Activated CD4-positive, alpha-beta T cell treated with anti-CD3 and anti-CD28 coated beads for 48 hours (primary cell): ENCODE data around the gene TMEM181.
"Not testable (repeated sequence)": the region's sequence is repeated elsewhere in the genome, so short reads cannot be mapped to it uniquely, and the experiment has no call there.

ENCODE experiments used
- DNase-seq: peaks from one replicate; pipeline ENCODE4 v3.0.0-alpha.2; 2020

Gene TMEM181

GRCh38 chr6:158603261-158604047 is 43.6 kb downstream of the TMEM181 start:
- no peak for DNase-seq

DNA sequence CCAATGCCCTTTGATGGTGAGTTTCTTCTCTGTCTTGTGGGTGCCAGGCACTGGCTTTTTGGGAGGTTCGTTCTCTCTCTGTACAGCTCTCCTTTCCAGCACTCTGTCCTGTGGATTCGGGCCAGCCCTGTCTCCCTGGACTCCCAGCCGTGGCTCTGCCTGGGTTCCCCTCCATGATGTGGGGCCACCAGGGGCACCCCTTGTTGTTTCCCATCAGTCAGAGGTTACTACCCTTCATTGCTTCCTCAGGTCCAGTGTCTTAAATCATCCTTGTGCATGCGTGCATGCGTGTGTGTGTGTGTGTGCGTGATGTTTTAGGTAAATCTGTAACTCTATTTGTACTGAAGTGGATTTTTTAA is 44.1 kb downstream of the TMEM181 start:
- no peak for DNase-seq

GRCh38 chr6:158605266-158605878 is 45.5 kb downstream of the TMEM181 start:
- DNase-seq = peak; percentile 74

- DNase-seq = not testable (repeated sequence)
Measured at GRCh38 chr6:158606011-158606410, 46.1 kb downstream of the TMEM181 start.

DNA sequence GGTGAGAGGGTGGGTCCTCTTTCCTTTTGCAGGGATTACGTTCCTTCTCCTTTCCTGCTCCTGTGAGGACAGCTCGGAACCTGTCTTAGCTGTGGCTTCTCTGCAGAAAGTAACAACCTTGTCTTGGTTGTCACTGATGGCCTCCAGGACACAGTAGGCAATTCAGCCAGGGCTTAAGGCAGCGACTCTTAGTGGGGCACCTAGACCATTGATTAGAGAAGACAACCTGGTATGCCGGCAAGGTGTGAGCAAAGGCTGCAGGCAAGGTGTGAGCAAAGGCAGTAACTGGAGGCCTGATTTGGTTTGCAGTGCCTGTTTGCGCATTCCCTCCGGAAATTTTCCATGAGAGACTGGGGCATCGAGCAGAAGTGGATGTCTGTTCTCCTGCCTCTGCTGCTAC is 47.0 kb downstream of the TMEM181 start:
- DNase-seq = no peak

DNA sequence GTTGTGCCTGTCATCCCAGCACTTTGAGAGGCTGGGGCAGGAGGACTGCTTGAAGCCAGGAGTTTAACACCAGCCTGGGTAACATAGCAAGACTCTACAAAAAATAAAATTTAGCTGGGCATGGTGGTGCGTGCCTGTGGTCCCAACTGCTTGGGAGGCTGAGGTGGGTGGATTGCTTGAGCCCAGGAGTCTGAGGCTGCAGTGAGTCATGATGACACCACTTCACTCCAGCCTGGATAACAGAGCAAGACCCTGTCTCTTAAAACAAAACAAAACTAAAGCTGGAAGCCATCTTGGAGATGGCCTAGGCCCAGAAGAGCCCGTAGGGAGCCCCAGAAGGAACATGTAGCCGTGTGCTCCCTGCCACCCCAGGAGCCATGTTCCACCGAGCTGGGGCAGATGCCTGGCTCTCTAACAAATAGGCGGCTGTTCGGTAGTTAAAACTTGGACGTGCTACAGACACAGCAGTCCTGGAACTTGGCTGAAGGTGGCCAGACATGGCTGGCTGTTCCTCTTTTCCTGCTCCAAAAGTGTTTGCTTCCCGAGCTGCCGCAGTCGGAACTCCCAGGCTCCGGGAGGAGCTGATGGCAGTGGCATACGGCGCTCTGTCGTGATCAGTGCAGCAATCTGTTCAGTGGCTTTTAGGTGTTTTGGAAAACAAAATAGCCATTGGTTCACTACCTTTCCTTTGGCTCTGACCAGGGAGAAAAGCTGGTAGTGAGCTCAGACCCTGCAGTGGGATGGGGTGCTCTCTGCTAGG is 47.7 kb downstream of the TMEM181 start:
- DNase-seq = no peak

DNA sequence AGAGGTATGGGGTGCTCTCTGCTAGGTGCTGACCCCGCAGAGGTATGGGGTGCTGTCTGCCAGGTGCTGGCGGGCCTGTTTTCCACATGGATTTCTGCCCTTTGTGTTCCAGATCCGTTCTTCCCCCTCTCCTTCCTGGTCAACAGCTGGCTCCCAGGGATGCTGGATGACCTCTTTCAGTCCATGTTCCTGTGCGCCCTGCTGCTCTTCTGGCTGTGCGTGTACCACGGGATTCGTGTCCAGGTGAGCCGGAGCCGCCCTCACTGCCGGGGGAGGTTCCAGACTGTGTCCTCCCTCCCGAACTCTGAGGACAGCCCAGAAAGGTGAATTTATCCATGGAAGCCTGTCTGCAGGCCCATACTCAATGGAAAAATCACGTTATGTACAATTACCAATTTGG is 48.3 kb downstream of the TMEM181 start:
- no peak for DNase-seq

- no peak for DNase-seq
Measured at GRCh38 chr6:158609455-158610155, 49.7 kb downstream of the TMEM181 start.

GRCh38 chr6:158610319-158610968 is 50.6 kb downstream of the TMEM181 start:
- DNase-seq = no peak

- DNase-seq = no peak
Measured at GRCh38 chr6:158611039-158611438, 51.1 kb downstream of the TMEM181 start.

DNA sequence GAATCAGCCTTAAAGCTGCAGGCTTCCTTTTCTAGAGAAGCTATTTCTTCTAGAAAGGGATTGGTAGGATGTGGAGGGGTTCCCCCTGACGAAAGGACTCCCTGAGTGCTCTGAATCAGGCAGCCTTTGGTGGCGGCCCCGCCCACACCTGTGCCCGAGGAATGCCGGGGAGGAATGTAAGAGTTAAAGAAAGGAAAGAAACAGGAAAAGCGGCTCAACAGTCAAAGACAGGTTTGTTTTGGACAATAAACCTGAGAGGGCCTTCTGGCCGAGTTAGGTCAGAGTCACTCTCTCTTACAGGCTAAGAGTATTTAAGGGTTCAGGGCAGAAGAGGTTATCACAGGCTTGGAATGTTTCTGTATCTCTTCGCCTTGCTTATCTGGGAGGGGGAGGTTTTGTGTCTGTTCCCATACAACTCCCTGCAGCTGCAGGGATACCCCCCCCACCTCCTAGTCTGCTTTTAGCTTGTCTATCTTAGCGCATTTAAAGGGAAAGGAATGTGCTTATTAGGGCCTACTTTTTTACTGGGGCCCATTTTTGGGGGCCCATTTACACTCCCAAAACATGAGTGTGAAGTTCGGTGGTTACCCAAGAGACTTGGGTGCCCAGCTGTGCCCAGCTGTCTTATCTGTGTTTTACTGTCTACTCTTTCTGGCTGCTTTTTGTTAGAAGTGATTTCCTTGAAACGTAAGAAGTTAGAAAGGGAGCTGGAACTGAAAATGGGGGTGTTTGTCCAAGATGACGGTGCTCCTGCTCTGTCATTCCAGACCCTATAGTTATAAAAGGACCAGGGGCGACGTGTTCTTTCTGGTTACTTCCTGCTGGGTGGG is 51.9 kb downstream of the TMEM181 start:
- no peak for DNase-seq

GRCh38 chr6:158614606-158615005 is 54.7 kb downstream of the TMEM181 start:
- not testable (repeated sequence) for DNase-seq

GRCh38 chr6:158618289-158618688 is 58.4 kb downstream of the TMEM181 start:
- DNase-seq = not testable (repeated sequence)

DNA sequence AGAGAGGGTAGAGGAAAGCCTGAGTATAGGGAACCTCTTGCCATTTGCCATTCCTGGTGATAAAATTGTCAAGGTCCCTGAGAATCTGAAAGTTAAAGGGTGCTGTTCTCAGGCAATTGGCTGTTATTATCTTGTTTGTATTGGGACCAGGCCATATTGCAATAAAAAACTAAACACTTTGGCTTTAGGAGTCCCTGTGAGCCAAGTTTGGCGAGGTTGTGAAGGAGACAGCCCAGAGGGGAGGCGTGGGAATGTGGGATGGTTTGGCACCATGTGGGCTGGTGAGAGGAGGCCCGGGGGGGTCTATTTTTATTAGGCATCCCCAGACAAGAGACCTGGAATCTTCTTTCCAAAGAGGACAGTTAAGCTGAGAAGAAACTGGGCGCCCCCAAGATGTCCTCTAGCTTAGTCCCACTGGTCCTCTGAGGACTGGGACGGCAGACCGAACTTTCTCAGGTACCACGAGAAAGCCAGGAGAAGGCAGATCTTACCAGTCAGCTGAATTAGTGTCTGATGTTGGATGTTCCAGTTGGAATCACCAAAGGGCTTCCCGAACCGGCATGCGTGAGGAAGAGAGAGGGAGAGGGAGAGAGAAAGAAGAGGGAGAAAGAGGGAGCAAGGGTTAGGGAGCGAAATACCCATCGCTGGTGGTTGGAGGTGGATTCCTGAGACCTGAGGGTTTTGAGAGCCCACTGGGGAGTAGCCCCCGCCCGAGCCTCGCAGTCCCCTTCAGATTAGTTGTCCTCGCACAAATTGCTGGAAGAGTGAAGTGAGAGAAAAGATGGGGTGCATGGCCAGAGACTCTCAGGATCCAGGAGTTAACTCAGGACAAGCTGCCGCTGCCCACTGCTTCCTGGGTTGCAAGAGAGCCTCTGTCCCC is 60.3 kb downstream of the TMEM181 start:
- no peak for DNase-seq

DNA sequence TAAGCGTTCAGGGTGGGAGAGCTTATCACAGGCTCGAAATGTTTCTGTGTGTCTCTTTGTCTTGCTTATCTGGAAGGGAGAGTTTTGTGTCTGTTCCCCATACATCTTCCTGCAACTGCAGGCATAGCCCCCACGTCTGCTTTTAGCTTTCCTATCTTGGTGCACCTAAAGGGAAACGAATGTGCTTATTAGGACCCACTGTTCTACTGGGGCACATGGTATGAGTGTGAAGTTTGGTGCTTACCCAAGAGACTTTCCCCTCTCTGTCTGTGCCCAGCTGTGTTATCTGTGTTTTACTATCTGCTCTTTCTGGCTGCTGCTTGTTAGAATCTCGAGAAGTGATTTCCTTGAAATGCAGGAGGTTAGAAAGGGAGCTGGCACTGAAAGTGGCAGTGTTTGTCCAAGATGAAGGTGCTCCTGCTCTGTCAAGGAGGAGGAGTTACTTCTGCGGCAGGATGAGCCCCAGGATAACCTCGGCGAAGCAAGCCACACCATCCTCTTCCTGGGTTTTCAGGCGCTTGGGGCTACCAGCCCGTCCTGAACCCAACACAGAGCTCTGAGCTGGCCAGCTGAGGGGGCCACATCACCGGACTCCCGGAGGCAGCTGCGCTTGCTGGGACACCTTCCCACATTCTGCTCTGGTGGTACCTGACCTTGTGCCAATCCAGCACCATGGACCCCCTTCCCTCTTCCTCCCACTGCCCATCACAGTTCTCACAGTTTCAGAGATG is 61.2 kb downstream of the TMEM181 start:
- DNase-seq = no peak

- no peak for DNase-seq
Measured at GRCh38 chr6:158621694-158622544, 62.0 kb downstream of the TMEM181 start.

GRCh38 chr6:158622545-158623190 is 62.8 kb downstream of the TMEM181 start:
- no peak for DNase-seq
